Sigmoid colon (tissue), 7 donors: ENCODE results near the gene NTM. TPM values are rescaled to one million over a fixed set of nuclear protein-coding genes. Genes with fewer than 3 reads are reported as not detected.

Experiments used
- DNase-seq: peaks from one replicate; pipeline ENCODE4 v3.0.0-alpha.2; 2019
- H3K27ac ChIP-seq, 4 donors: fragments of 200-600 bp; sonication (generic); one replicate each; pipeline ENCODE4 v1.5.1; 2016 to 2019; ENCODE audit warnings: mild to moderate bottlenecking in 1 of 4
- H3K27me3 ChIP-seq, 3 donors: fragments of 200-600 bp; sonication (generic); one replicate each; pipeline ENCODE4 v1.5.1; 2019; ENCODE audit warnings: mild to moderate bottlenecking in 1 of 3
- H3K36me3 ChIP-seq, 4 donors: fragments of 200-600 bp; sonication (generic); one replicate each; pipeline ENCODE4 v1.5.1; 2016 to 2019
- H3K4me1 ChIP-seq, 4 donors: fragments of 200-600 bp; sonication (generic); one replicate each; pipeline ENCODE4 v1.5.1; 2017 to 2019
- H3K4me3 ChIP-seq, 4 donors: fragments of 200-600 bp; sonication (generic); one replicate each; pipeline ENCODE4 v1.5.1; 2017 to 2019; ENCODE audit warnings: mild to moderate bottlenecking in 2 of 4, moderate library complexity in 1 of 4
- H3K9me3 ChIP-seq, 4 donors: fragments of 200-600 bp in 3 of 4; sonication (generic) in 3 of 4; one replicate each; pipeline versions ENCODE4 v1.5.1 to v1.6.1; 2013 to 2019
- CTCF ChIP-seq, 4 experiments: fragments of 450-650 bp in 3 of 4; fragments of 200-600 bp in 1 of 4; IDR thresholded peaks; one replicate each; pipeline ENCODE4 v1.5.1; 2016 to 2019; ENCODE audit warnings: antibody characterized with exemption in 4 of 4, mild to moderate bottlenecking in 3 of 4, moderate library complexity in 2 of 4
- EP300 ChIP-seq, 4 donors: sonication (generic); formaldehyde crosslinking; IDR thresholded peaks; one replicate each; pipeline ENCODE4 v1.6.1; 2017; ENCODE audit warnings: antibody characterized with exemption in 4 of 4
- POLR2A ChIP-seq, 2 donors: fragments of 450-650 bp; IDR thresholded peaks; one replicate each; pipeline ENCODE4 v1.6.1; 2016; ENCODE audit warnings: antibody characterized with exemption in 2 of 2, mild to moderate bottlenecking in 2 of 2, moderate library complexity in 2 of 2
- POLR2AphosphoS5 ChIP-seq, 4 donors: sonication (generic); formaldehyde crosslinking; IDR thresholded peaks; one replicate each; pipeline ENCODE4 v1.6.1; 2017; ENCODE audit warnings: antibody characterized with exemption in 4 of 4
- WGBS, 2 donors: extraction: QIAGEN DNeasy Blood & Tissue Kit; methylation state at CpG; one replicate each; pipeline ENCODE4 v1.1.7; 2013; 5-methylcytosine and 5-hydroxymethylcytosine counted together
- intact Hi-C: fragments of 100-400 bp; cut with DNase I; formaldehyde crosslinking; loops from one replicate; pipeline ENCODE4 v1.15.1; 2023
- polyA plus RNA-seq, 3 donors: library from polyadenylated mRNA; stranded (reverse); fragments of 200-250 nt; gene quantifications; one replicate each; pipeline ENCODE4 v1.2.3, GENCODE V29; 2013
- total RNA-seq, 4 donors: library from RNA; depleted of rRNA; stranded (reverse); fragments of >200 nt; gene quantifications; one replicate each; pipeline ENCODE4 v1.1.0, GENCODE V29; 2016
- donor health status: healthy with polysubstance abuse.
- donor health status: Bipolar disorder and iron deficiency.
- donor health status: healthy.

The NTM gene
- total and polyA plus RNA-seq, 7 donors: 0.96 to 18.3 (median 6.4) TPM; not detected in 1

DNA sequence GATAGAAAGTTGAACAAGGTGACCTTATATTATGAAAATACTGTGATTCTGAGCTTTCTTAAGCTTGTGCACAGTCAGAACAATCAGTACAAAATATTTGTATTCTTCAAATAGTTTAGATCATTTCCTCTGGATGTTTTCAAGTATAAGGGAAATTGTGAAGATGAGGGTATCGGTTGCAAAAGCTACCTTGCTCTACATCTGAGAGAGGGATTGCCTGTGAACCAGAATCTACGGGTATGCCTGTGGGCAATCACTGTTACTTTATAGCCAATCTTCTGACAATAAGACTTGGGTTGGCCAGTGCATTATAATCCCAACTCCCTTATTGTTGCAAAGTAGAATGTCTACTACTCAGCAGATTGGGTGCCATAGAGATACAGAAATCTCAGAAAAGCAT is 90.5 kb downstream of the NTM start:
- Histone ChIP-seq H3K27ac (no peak overlapping the region), H3K36me3 (no peaks in the 10 kb centered on the region), H3K27me3 (no peaks in the 10 kb centered on the region), H3K4me1 (no peaks in the 10 kb centered on the region), H3K9me3 (no peaks in the 10 kb centered on the region), H3K4me3 (no peak overlapping the region)
- intact Hi-C loops: no loop called here
- TF ChIP-seq POLR2AphosphoS5 (IDR thresholded peaks at IDR 0.05): no peak
- no peak for TF ChIP-seq POLR2A (IDR thresholded peaks at IDR 0.05)
- no peak for TF ChIP-seq EP300 (IDR thresholded peaks at IDR 0.05)
- TF ChIP-seq CTCF (IDR thresholded peaks at IDR 0.05): no peak
- 86 to 93% methylated on average over 2 of the region's 2 CpGs for WGBS, 2 donors
- no peak for DNase-seq

DNA sequence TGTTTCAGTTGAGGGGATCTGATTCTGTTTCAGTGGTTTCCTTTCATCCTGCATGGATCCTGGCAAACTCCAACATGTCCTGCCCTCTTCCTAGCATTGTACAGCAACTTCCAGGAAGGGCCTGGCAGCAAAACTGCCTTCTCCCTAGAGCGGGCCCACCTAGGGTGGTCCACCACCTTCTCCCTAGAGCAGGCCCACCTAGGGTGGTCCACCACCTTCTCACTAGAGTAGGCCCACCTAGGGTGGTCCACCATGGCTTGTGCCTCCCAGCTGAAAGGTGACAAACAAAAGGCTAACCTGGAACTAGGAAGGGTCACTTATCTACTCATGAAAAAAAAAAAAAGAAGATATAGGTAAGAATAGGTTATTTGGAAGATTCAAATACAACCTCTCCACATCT is 92.2 kb downstream of the NTM start:
- Histone ChIP-seq H3K4me1 (no peaks in the 10 kb centered on the region), H3K27me3 (no peaks in the 10 kb centered on the region), H3K27ac (no peak overlapping the region), H3K4me3 (no peak overlapping the region), H3K9me3 (no peaks in the 10 kb centered on the region), H3K36me3 (no peaks in the 10 kb centered on the region)
- WGBS, 2 donors: 66 to 97% methylated on average over 1 of the region's 1 CpG
- no peak for DNase-seq
- intact Hi-C loops: no loop called here
- TF ChIP-seq POLR2AphosphoS5 (IDR thresholded peaks at IDR 0.05): no peak
- no peak for TF ChIP-seq EP300 (IDR thresholded peaks at IDR 0.05)
- no peak for TF ChIP-seq CTCF (IDR thresholded peaks at IDR 0.05)
- TF ChIP-seq POLR2A (IDR thresholded peaks at IDR 0.05): no peak

DNA sequence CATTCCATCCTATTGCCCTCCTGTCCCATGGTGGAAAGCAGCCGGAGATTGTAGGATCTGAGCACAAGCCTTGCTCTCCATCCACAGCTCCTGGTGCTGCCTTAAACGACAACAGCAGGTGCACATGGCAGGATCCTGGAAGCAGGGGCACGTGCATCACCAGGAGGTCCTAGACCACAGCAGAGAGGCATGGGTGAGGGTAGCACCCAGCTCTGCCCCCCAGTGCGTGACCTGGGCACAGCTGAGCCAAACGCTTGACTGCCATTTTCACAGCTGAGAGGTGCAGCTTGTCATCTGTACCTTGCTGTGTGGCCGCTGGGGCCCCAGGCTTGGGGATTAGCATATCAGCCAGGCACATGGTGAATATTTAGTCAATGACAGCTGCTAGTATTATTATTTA is 92.7 kb downstream of the NTM start:
- H3K27me3 ChIP-seq: no peaks in the 10 kb centered on the region
- H3K36me3 ChIP-seq: no peaks in the 10 kb centered on the region
- no peak overlapping the region for H3K4me3 ChIP-seq
- H3K27ac ChIP-seq: no peak overlapping the region
- H3K9me3 ChIP-seq: no peaks in the 10 kb centered on the region
- 79 to 80% methylated on average over 6 of the region's 6 CpGs for WGBS, 2 donors
- intact Hi-C loops: no loop called here
- H3K4me1 ChIP-seq: no peaks in the 10 kb centered on the region
- no peak for TF ChIP-seq CTCF (IDR thresholded peaks at IDR 0.05)
- no peak for TF ChIP-seq EP300 (IDR thresholded peaks at IDR 0.05)
- no peak for TF ChIP-seq POLR2A (IDR thresholded peaks at IDR 0.05)
- DNase-seq: no peak

DNA sequence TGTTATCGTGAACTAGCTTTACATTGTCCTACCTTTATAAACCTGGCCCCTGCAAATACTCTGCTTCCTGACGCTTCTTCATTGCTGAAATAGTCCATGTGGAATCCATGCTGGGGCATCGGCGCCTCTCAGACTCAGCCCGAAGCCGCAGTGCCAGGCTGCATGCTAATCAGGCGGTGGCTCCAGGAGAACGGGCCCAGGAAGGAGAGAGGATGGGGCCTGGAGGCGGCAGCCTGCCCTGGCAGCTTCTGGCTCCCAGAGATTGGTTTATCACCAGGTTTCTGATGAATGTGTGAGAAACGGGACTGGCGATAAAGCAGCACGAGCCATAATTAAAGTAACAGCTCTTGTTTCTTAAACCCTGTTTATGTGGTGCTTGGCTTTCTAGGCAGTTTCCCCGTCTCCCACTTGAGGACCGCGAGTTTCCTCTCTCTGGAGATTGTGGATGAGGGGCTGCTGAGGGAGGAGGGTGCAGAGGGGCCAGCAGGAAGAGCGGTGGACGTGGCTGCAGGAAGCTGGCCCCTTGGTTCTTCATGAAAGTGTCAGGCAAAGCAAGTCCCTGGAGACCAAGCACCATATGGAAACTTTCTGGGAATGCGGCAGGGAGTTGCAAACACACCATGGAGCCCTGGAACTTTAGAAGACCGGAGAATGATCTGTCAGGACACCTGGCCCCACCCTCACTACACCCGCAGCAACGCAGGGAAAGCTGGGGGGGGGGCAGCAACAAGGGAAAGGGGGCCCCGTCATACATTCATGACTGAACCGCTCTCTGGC is 93.4 kb downstream of the NTM start:
- Histone ChIP-seq H3K36me3 (no peaks in the 10 kb centered on the region), H3K4me1 (no peaks in the 10 kb centered on the region), H3K4me3 (no peak overlapping the region), H3K27me3 (no peaks in the 10 kb centered on the region), H3K27ac (no peak overlapping the region), H3K9me3 (no peaks in the 10 kb centered on the region)
- intact Hi-C loops: no loop called here
- DNase-seq: no peak
- TF ChIP-seq CTCF (IDR thresholded peaks at IDR 0.05) (no peak), POLR2A (IDR thresholded peaks at IDR 0.05) (no peak)
- WGBS, 2 donors: 34 to 46% methylated on average over 23 of the region's 23 CpGs

DNA sequence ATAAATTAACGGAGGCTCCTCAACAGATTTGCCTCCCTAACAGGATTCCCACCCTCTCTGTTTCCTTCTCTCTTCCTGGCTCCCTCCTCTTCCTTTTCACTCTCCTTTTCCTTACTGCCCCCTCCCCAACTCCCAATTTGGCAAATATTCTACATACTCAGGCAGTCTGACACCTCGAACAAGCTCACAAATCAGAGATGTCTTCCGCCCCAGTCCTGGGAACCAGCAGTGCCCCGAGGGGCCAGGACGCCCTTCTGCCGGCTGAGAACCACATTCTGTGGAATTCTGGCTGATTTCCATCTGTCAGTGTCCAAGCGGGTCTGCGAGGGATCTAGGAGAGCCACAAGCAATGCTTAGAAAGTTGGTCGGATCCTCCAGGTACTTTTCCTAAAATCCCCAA is 94.0 kb downstream of the NTM start:
- intact Hi-C loops: no loop called here
- 38 to 53% methylated on average over 9 of the region's 9 CpGs for WGBS, 2 donors
- H3K36me3 ChIP-seq: no peaks in the 10 kb centered on the region
- H3K27me3 ChIP-seq: no peaks in the 10 kb centered on the region
- no peak overlapping the region for H3K4me3 ChIP-seq
- no peaks in the 10 kb centered on the region for H3K4me1 ChIP-seq
- no peak for DNase-seq
- no peak overlapping the region for H3K27ac ChIP-seq
- no peak for TF ChIP-seq CTCF (IDR thresholded peaks at IDR 0.05)
- no peaks in the 10 kb centered on the region for H3K9me3 ChIP-seq
